Measurements from ENCODE around the gene CD109.

Gene CD109

DNA sequence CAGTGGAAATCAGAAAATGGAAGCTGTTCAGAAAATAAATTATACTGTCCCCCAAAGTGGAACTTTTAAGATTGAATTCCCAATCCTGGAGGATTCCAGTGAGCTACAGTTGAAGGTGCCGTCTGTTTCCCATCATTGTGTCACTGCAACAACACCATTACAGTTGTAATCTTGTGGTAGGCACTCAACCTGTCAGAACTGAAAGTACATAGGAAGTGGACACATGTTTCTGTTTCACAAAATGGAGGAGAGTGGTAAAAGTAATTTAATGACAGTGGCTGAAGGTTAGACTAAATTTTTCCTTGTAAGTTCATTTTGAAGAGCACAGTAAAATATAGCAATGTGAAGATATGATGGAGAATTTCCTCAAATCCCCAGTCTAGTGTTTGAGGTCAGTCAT is 70.0 kb downstream of the CD109 start:
- TF ChIP-seq GATA1 (IDR thresholded peaks at IDR 0.05; ENCODE audit: low read depth, low read length) (no peak), POLR2A (IDR thresholded peaks at IDR 0.05; ENCODE audit: low read length) (no peak)
- DNase-seq: no peak

DNA sequence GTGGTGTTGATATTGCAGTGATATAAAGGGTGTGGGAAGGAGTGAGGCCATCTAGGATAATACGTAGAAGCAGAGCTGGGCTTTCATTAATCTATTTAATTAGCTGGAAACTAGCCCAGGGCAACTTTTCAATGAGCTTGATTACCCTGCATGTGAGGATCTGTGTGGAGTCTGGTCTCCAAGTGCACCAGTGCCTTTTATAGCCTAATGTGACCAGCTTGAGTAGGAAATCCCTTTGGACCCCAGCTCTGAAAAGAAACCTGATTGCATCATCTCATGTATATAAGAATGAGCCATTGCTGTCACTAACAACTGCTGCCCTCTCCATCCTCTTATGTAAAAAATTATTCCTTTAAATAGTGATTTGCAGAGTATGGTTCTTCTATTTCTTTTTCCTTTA is 72.6 kb downstream of the CD109 start:
- DNase-seq: no peak
- TF ChIP-seq POLR2A (IDR thresholded peaks at IDR 0.05; ENCODE audit: low read length): no peak
- no peak for TF ChIP-seq GATA1 (IDR thresholded peaks at IDR 0.05; ENCODE audit: low read depth, low read length)

DNA sequence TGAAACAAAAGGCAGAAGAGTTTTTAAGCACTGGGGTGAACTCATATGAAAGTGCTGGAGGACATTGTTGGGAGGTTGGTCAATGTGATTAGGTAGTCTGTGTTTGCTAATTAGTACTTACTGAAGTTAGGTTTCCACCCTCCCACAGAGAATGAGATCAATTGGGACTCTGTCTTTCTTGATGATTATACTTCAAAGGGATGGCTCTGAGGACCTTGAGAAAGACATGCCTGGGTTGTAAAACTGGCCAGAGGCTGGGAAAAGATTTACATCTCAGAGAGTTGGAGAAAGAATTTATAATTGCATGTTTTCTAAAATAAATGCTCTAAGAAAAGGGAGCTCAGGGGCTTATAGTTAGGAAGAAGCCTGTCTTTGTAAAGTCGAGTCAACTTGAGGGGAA is 74.0 kb downstream of the CD109 start:
- no peak for TF ChIP-seq GATA1 (IDR thresholded peaks at IDR 0.05; ENCODE audit: low read depth, low read length)
- TF ChIP-seq POLR2A (IDR thresholded peaks at IDR 0.05; ENCODE audit: low read length): no peak
- no peak for DNase-seq

DNA sequence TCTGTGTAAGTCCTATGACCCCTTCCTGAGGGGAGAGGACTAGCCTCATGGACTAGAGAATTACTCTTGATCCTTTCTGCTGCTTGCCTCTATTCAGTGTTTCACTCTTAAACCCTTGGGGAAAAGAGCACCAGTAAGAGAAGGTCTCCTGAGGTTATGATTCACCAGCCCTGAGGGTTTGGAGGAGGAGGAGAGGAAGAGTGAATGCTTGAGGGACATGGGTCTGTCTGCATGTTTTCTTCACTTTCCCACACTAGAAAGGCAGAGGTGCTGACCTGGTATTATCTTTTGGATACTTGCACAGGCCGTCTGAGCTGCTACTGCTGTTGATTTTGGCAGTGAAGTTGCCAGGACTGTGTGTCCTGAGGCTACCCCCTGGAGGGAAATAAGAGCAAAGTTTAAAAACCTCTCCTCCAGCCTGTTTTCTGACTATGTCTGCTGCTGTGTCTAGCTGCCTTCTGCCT is 78.3 kb downstream of the CD109 start:
- TF ChIP-seq POLR2A (IDR thresholded peaks at IDR 0.05; ENCODE audit: low read length) (no peak), GATA1 (IDR thresholded peaks at IDR 0.05; ENCODE audit: low read depth, low read length) (no peak)
- no peak for DNase-seq

DNA sequence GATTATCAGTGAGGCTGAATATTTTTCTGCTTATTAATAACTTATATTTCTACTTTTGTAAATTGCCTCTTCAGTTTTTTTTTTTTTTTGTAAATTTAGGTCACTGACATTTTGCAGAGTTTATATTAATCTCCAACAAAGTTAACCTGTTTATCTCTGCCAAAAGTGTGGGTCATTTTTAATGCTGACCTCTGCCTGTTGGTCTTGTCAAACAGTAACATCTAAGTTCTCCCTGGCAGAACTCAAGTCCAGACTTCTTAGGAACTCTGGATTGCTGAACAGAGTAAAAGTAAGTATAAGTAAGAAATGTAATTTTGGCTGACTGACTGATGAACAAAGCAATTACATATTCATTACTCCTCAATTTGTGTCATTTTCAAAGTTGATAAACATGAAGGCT is 83.9 kb downstream of the CD109 start:
- DNase-seq: no peak
- TF ChIP-seq GATA1 (IDR thresholded peaks at IDR 0.05; ENCODE audit: low read depth, low read length) (no peak), POLR2A (IDR thresholded peaks at IDR 0.05; ENCODE audit: low read length) (no peak)

DNA sequence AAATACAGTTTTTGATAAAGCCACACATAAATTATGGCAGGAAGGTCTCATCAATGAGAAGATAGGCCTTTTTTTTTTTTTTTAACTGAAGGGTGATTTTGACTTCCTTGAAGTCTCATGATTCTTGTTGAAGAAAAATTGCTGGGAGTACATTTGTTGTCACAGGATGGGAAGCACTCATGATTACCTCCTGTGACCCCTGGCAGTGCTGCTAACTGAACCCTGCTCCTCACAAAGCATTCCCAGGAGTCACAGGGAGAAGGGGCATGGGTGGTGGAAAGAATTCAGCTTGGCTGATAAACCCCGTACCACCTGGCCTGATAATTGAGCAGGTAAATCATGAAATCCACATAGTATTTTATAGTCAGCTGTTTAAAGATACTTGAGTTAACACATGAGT is 86.9 kb downstream of the CD109 start:
- TF ChIP-seq POLR2A (IDR thresholded peaks at IDR 0.05; ENCODE audit: low read length): no peak
- no peak for TF ChIP-seq GATA1 (IDR thresholded peaks at IDR 0.05; ENCODE audit: low read depth, low read length)
- no peak for DNase-seq

DNA sequence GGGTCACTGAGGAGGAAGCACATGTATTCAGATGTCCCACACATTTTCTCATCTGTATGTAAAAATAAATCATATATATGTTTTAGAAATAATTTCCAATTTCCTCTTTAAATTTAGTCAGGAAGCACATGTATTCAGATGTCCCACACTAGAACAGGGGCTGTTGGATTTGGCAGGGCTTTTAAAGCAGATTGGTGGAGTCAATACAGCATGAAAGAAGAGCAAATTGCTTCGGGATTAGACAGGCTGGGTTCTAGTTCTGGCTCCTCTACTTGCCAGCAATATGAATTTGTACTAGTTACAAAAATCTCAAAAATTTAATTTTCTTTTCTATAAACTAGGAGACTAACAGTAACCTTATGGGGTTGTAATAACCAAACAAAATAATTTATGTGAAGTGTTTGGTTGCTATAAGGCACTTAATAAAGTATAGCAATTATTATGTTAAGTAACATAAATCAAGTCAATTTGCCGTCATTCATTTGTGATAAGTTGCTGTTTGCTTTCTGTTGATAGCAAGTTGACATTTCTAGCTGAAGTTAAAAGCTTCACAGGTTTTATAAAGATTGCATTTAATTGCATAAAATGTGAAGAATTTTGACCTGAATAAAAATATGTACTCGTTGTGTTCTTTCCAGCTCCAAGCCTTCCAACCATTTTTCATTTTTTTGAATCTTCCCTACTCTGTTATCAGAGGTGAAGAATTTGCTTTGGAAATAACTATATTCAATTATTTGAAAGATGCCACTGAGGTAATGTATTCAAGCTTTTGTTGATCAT is 88.9 kb downstream of the CD109 start:
- TF ChIP-seq GATA1 (IDR thresholded peaks at IDR 0.05; ENCODE audit: low read depth, low read length) (no peak), POLR2A (IDR thresholded peaks at IDR 0.05; ENCODE audit: low read length) (no peak)
- no peak for DNase-seq

DNA sequence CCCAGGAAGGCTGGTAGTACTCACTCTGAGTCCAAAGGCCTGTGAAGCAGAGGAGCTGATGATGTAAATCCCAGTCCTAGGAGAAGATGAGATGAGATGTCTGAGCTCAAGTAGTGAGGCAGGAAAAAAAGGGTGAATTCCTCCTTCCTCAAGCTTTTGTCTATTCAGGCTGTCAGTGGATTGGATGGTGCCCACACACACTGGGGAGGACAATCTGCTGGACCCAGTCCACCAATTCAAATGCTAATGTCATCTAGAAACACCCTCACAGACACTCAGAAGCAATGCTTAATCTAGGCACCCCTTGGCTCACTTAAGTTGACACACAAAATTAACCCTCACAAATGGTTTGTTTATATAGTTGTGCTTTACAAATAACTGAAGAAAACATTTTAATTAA is 94.6 kb downstream of the CD109 start:
- TF ChIP-seq GATA1 (IDR thresholded peaks at IDR 0.05; ENCODE audit: low read depth, low read length): no peak
- no peak for TF ChIP-seq POLR2A (IDR thresholded peaks at IDR 0.05; ENCODE audit: low read length)
- DNase-seq: no peak

DNA sequence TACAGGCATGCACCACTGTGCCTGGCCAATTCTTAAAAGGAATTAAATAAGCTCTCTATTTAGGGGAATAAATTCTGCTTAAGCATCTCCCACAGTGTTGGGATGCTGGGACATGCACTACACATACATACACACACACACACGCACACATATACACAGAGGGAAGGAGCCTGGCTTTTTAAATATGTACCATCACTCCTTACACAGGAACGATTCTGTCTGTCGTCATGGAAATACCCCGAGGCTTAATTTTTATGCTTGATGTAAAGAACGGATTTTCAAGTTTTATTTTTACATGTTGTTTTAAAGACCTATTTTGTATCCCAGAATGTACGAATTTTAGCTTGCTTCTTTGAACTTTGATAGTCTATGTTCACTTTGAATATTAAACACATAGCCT is 95.3 kb downstream of the CD109 start:
- DNase-seq: no peak
- TF ChIP-seq POLR2A (IDR thresholded peaks at IDR 0.05; ENCODE audit: low read length) (no peak), GATA1 (IDR thresholded peaks at IDR 0.05; ENCODE audit: low read depth, low read length) (no peak)

DNA sequence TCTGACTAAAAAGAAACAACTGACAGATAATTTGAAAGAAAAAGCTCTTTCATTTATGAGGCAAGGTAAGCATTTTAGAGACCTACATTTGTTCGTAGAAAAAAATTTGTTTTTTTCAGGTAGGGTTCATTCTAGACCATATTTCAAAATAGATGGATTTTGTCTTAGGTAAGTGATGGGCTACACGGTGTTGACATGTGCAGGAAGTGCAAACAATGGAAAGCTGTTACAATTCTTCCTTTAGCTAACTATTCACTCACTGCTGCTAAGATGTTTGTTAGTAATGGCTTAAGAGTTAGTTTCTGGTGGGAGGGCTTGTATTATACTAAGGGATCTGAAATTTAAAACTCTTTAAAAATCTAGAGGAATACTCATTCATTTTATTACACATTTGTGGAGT is 96.7 kb downstream of the CD109 start:
- DNase-seq: no peak

DNA sequence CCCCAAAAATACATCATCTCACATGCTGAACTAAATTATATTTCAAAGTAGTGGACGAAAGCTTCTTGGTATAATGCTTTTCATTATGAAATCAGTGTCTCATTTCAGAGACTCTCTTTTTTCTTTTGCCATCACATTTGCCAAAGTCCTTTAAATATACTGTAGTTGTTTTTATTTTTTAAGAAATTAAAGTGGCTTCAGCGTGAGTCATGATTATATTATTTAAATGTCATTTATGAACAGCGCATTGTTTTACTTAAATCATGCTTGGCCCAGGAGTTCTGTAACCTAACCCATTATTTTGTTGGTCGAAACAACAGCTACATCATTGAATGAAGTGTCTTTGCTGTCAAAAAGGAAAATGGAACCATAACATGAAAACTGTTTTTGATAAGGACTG is 100.9 kb downstream of the CD109 start:
- no peak for DNase-seq
- TF ChIP-seq GATA1 (IDR thresholded peaks at IDR 0.05; ENCODE audit: low read depth, low read length) (no peak), POLR2A (IDR thresholded peaks at IDR 0.05; ENCODE audit: low read length) (no peak)

More for the DNA sequence above, 96.7 kb downstream of the CD109 start:
- no peak for TF ChIP-seq POLR2A (IDR thresholded peaks at IDR 0.05; ENCODE audit: low read length)
- TF ChIP-seq GATA1 (IDR thresholded peaks at IDR 0.05; ENCODE audit: low read depth, low read length): no peak

DNA sequence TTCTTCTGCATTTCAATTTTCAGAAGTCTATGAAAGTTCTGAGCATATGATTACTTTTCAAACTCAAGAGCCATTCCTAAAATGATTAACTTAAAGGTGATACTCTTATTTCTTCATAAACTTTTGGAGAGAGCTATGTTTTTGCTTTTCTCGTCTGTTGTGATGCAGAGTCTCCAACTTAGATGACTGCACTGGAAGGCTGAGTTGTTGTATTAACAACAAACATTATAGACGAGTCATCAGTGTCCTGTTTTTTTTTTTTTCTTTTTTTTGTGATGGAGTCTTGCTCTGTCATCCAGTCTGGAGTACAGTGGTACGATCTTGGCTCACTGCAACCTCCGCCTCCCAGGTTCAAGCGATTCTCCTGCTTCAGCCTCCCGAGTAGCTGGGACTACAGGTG is 101.9 kb downstream of the CD109 start:
- no peak for DNase-seq

DNA sequence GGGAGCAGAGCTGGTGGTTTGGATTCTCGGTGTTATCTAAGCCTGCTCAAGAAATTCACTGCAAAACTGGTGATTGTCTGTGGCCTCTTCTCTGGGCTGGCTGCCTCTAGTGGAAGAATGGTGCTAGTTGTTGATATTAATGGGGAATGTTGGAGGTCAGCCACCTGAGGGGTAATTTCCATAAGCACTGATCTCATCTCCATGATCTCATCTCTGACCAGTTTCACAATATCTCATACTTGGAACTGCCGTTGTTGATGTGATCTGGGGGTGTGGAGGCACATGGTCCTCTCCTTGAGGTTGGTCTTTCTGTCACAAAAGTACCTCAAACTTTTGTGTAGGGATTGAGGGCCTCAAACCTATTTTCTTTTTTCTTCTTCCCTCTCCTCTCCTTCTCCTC is 102.6 kb downstream of the CD109 start:
- peak in 1 of 2 experiments; percentile 9 for DNase-seq
- TF ChIP-seq POLR2A (IDR thresholded peaks at IDR 0.05; ENCODE audit: low read length) (no peak), GATA1 (IDR thresholded peaks at IDR 0.05; ENCODE audit: low read depth, low read length) (no peak)

More for the DNA sequence above, 101.9 kb downstream of the CD109 start:
- no peak for TF ChIP-seq GATA1 (IDR thresholded peaks at IDR 0.05; ENCODE audit: low read depth, low read length)

DNA sequence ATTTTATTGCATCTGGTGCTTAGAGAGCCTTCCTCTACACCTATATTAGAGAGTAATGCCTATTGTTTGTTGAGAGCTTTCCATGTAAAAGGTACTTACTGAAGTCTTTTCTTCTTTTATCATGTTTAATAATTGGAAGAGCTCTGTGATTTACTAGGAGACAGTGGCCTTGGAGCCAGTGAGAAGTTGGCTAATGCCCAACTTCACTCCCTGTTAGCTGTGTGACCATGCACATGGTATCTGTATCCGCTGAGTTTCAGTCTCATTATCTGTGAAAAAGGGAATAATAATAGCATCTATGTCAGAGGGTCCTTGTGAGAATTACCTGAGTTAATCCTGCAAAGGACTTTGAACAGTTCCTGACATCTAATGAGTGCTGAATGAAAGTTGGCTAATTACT is 105.0 kb downstream of the CD109 start:
- TF ChIP-seq POLR2A (IDR thresholded peaks at IDR 0.05; ENCODE audit: low read length): no peak
- TF ChIP-seq GATA1 (IDR thresholded peaks at IDR 0.05; ENCODE audit: low read depth, low read length): no peak
- no peak for DNase-seq

DNA sequence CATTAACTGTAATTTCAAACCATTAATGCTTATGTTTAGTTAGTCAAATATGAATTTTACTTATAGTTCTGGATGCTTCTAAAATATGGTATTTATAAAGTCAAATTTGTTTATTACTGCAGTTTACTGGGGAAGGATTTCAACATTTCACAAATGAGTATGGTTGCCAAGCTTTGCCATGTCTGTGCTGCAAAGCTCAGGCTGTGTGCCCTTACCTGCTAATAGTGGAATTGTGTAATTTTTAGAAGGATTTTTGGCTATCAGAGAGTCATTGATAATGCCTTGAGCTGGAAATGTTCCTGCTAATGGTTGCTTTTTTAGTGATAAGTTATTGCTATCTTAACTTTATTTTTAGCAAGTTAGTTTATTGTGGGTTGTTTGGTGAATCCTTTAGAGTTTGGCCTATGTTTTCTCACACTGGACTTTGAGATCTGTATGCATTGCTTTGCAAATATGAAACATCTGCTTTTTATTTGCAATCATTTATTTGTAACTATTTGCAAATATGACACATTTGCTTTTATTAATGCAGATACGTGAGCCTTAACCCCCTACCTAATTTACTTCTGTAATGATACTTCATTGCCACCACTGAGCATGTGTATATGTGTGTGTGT is 105.8 kb downstream of the CD109 start:
- no peak for DNase-seq
- TF ChIP-seq POLR2A (IDR thresholded peaks at IDR 0.05; ENCODE audit: low read length) (no peak), GATA1 (IDR thresholded peaks at IDR 0.05; ENCODE audit: low read depth, low read length) (no peak)

Measured in erythroblast (primary cell).